AG09309 (cell line): ENCODE results near the gene LGR6.
"Not testable (repeated sequence)": the region's sequence is repeated elsewhere in the genome, so short reads cannot be mapped to it uniquely, and the experiment has no call there.

Experiments
- DNase-seq: peaks from one replicate; pipeline ENCODE4 v3.0.0-alpha.2; 2010; ENCODE audit warnings: low read depth
- H3K4me3 ChIP-seq: 2 replicates; pipeline ENCODE4 v1.5.1; 2011; ENCODE audit warnings: mild to moderate bottlenecking, low read depth, low read length, moderate library complexity; ENCODE audit not compliant: control insufficient read depth
- CTCF ChIP-seq: IDR thresholded peaks from 2 replicates; pipeline ENCODE4 v1.5.1; 2011; ENCODE audit warnings: mild to moderate bottlenecking, low read depth, low read length, inconsistent platforms; ENCODE audit not compliant: insufficient read depth, control insufficient read depth; ENCODE audit errors: missing control alignments

Gene LGR6

GRCh38 chr1:202193614-202194327, at the start of gene LGR6:
Gene LGR6, plus strand, starts transcription at chr1:202193799. Its CDS starts 191 bp downstream, at chr1:202193990.
- H3K4me3 ChIP-seq: no peak within 1 kb of the TSS
- DNase-seq: no peak

GRCh38 chr1:202144402-202145067, 49.1 kb upstream of the LGR6 start, which contains the start of gene ARL8A:
Gene ARL8A, minus strand, starts transcription at chr1:202144737. Its CDS starts 165 bp downstream, at chr1:202144572.
- peak within 1 kb of the TSS; percentile 60 for H3K4me3 ChIP-seq
- TF ChIP-seq CTCF: no peak
- no peak for DNase-seq

More at GRCh38 chr1:202193614-202194327, at the start of gene LGR6:
- TF ChIP-seq CTCF: no peak

GRCh38 chr1:202145068-202145743, 48.4 kb upstream of the LGR6 start:
- no peak for TF ChIP-seq CTCF
- H3K4me3 ChIP-seq: peak overlapping the region; percentile 60
- no peak for DNase-seq

- not testable (repeated sequence) for DNase-seq, H3K4me3 ChIP-seq
Measured at GRCh38 chr1:202145744-202146140, 47.9 kb upstream of the LGR6 start.

- no peak for TF ChIP-seq CTCF
- DNase-seq: no peak
- H3K4me3 ChIP-seq: no peak overlapping the region
Measured at GRCh38 chr1:202146279-202146678, 47.3 kb upstream of the LGR6 start.

GRCh38 chr1:202146993-202147392, 46.6 kb upstream of the LGR6 start:
- no peak for DNase-seq
- no peak overlapping the region for H3K4me3 ChIP-seq
- no peak for TF ChIP-seq CTCF

- no peak for TF ChIP-seq CTCF
- DNase-seq: no peak
- no peak overlapping the region for H3K4me3 ChIP-seq
Measured at GRCh38 chr1:202148391-202148790, 45.2 kb upstream of the LGR6 start.
